C4-2B (cell line): ENCODE data around the gene PTPRN2.

ENCODE experiments used
- CTCF ChIP-seq: fragments of 450-650 bp; conservative IDR thresholded peaks from 2 replicates; pipeline ENCODE4 v1.5.1; 2017; ENCODE audit warnings: mild to moderate bottlenecking
- ZFX ChIP-seq: fragments of 450-650 bp; IDR thresholded peaks from 2 replicates; pipeline ENCODE4 v1.6.1; 2017

GRCh38 chr7:157524731-157525130 is 1062.9 kb downstream of the PTPRN2 start:
- TF ChIP-seq CTCF (no peak), ZFX (no peak)
